T-helper 1 cell (primary cell): Measurements from ENCODE around the gene ITPRIPL1.
A peak's percentile ranks its signal among the peaks of the same experiment; 100 is the strongest.
"Not testable (repeated sequence)": the region's sequence is repeated elsewhere in the genome, so short reads cannot be mapped to it uniquely, and the experiment has no call there.

Source experiments
- DNase-seq, 5 donors: peaks; one replicate each; pipeline ENCODE4 v3.0.0-alpha.2; 2012 to 2020
- total RNA-seq, 4 donors: gene quantifications; one replicate each; lab custom pipeline; 2026; lab: John Stamatoyannopoulos, UW

ITPRIPL1 gene
- 7.7 to 10.7 (median 9.6) reads per million in 4 donors for total RNA-seq

- DNase-seq = peak in 3 of 5 donors; percentile 26 to 34 (median 26)
Measured at GRCh38 chr2:96325041-96325883, at the start of gene ITPRIPL1. ITPRIPL1 (plus strand) TSS chr2:96325317; CDS start chr2:96325840, 523 bp downstream.

GRCh38 chr2:96276787-96277499 is 48.2 kb upstream of the ITPRIPL1 start:
- no peak for DNase-seq

GRCh38 chr2:96287273-96287856 is 37.8 kb upstream of the ITPRIPL1 start:
- no peak for DNase-seq

- DNase-seq = no peak
Measured at GRCh38 chr2:96291751-96292150, 33.4 kb upstream of the ITPRIPL1 start.

GRCh38 chr2:96294271-96294670 is 30.8 kb upstream of the ITPRIPL1 start:
- not testable (repeated sequence) for DNase-seq

GRCh38 chr2:96296925-96297324 is 28.2 kb upstream of the ITPRIPL1 start:
- no peak for DNase-seq

- DNase-seq = no peak
Measured at GRCh38 chr2:96301865-96302264, 23.3 kb upstream of the ITPRIPL1 start.

- DNase-seq = no peak
Measured at GRCh38 chr2:96304606-96305005, 20.5 kb upstream of the ITPRIPL1 start.

- DNase-seq = peak; percentile 83 to 93 (median 89)
Measured at GRCh38 chr2:96305091-96305978, 19.8 kb upstream of the ITPRIPL1 start, which contains the start of gene SNRNP200. SNRNP200 (minus strand) TSS chr2:96305546; CDS start chr2:96305437, 109 bp downstream.

- DNase-seq = no peak
Measured at GRCh38 chr2:96305979-96306308, 19.2 kb upstream of the ITPRIPL1 start.

GRCh38 chr2:96306370-96306769 is 18.7 kb upstream of the ITPRIPL1 start:
- DNase-seq = no peak

GRCh38 chr2:96308248-96308647 is 16.9 kb upstream of the ITPRIPL1 start:
- DNase-seq = no peak

GRCh38 chr2:96315005-96315399 is 10.1 kb upstream of the ITPRIPL1 start:
- DNase-seq = no peak

- DNase-seq = peak in 1 of 5 donors; percentile 53
Measured at GRCh38 chr2:96315400-96316071, 9.6 kb upstream of the ITPRIPL1 start.

GRCh38 chr2:96316999-96317398 is 8.1 kb upstream of the ITPRIPL1 start:
- DNase-seq = no peak

GRCh38 chr2:96317584-96317997 is 7.5 kb upstream of the ITPRIPL1 start:
- DNase-seq = no peak

- no peak for DNase-seq
Measured at GRCh38 chr2:96318723-96319122, 6.4 kb upstream of the ITPRIPL1 start.

GRCh38 chr2:96319396-96319795 is 5.7 kb upstream of the ITPRIPL1 start:
- no peak for DNase-seq

GRCh38 chr2:96320326-96320725 is 4.8 kb upstream of the ITPRIPL1 start:
- no peak for DNase-seq

- DNase-seq = no peak
Measured at GRCh38 chr2:96320728-96321622, 4.1 kb upstream of the ITPRIPL1 start.

GRCh38 chr2:96323849-96324248 is 1.3 kb upstream of the ITPRIPL1 start:
- no peak for DNase-seq
